ENCODE results near the gene KYNU.
"Not testable (repeated sequence)": the region's sequence is repeated elsewhere in the genome, so short reads cannot be mapped to it uniquely, and the experiment has no call there.

The KYNU gene

GRCh38 chr2:142877216-142877838, at the start of gene KYNU:
Gene KYNU (plus strand): TSS chr2:142877664. CDS start chr2:142885368, 7,704 bp downstream.
- no peak for DNase-seq (ENCODE audit: low read depth in 2 of 2)

GRCh38 chr2:142834021-142834420, 43.4 kb upstream of the KYNU start:
- no peak for DNase-seq (ENCODE audit: low read depth in 2 of 2)

GRCh38 chr2:142840436-142840835, 37.0 kb upstream of the KYNU start:
- no peak for DNase-seq (ENCODE audit: low read depth in 2 of 2)

GRCh38 chr2:142841788-142842187, 35.7 kb upstream of the KYNU start:
- DNase-seq (ENCODE audit: low read depth in 2 of 2) = no peak

- no peak for DNase-seq (ENCODE audit: low read depth in 2 of 2)
Observed at GRCh38 chr2:142842369-142842768, 35.1 kb upstream of the KYNU start.

- DNase-seq (ENCODE audit: low read depth in 2 of 2) = no peak
Observed at GRCh38 chr2:142843731-142844130, 33.7 kb upstream of the KYNU start.

GRCh38 chr2:142848023-142848606, 29.3 kb upstream of the KYNU start:
- no peak for DNase-seq (ENCODE audit: low read depth in 2 of 2)

GRCh38 chr2:142849820-142850219, 27.6 kb upstream of the KYNU start:
- no peak for DNase-seq (ENCODE audit: low read depth in 2 of 2)

GRCh38 chr2:142853912-142854311, 23.6 kb upstream of the KYNU start:
- DNase-seq (ENCODE audit: low read depth in 2 of 2) = no peak

- no peak for DNase-seq (ENCODE audit: low read depth in 2 of 2)
Observed at GRCh38 chr2:142857256-142858164, 20.0 kb upstream of the KYNU start.

- DNase-seq (ENCODE audit: low read depth in 2 of 2) = no peak
Observed at GRCh38 chr2:142858961-142859360, 18.5 kb upstream of the KYNU start.

- no peak for DNase-seq (ENCODE audit: low read depth in 2 of 2)
Observed at GRCh38 chr2:142862299-142862698, 15.2 kb upstream of the KYNU start.

GRCh38 chr2:142862847-142863246, 14.6 kb upstream of the KYNU start:
- no peak for DNase-seq (ENCODE audit: low read depth in 2 of 2)

GRCh38 chr2:142863485-142863961, 13.9 kb upstream of the KYNU start:
- no peak for DNase-seq (ENCODE audit: low read depth in 2 of 2)

GRCh38 chr2:142864605-142865004, 12.9 kb upstream of the KYNU start:
- DNase-seq (ENCODE audit: low read depth in 2 of 2) = not testable (repeated sequence)

- no peak for DNase-seq (ENCODE audit: low read depth in 2 of 2)
Observed at GRCh38 chr2:142865924-142866323, 11.5 kb upstream of the KYNU start.

GRCh38 chr2:142866426-142866825, 11.0 kb upstream of the KYNU start:
- DNase-seq (ENCODE audit: low read depth in 2 of 2) = no peak

GRCh38 chr2:142867136-142867535, 10.3 kb upstream of the KYNU start:
- no peak for DNase-seq (ENCODE audit: low read depth in 2 of 2)

- no peak for DNase-seq (ENCODE audit: low read depth in 2 of 2)
Observed at GRCh38 chr2:142868229-142868762, 9.2 kb upstream of the KYNU start.

GRCh38 chr2:142869065-142869460, 8.4 kb upstream of the KYNU start:
- not testable (repeated sequence) for DNase-seq (ENCODE audit: low read depth in 2 of 2)

GRCh38 chr2:142869461-142870106, 7.9 kb upstream of the KYNU start:
- DNase-seq (ENCODE audit: low read depth in 2 of 2) = no peak

- DNase-seq (ENCODE audit: low read depth in 2 of 2) = no peak
Observed at GRCh38 chr2:142870526-142870925, 6.9 kb upstream of the KYNU start.
